Tibial artery (tissue), 4 donors: ENCODE results near the gene MRPL30.

Source experiments
- DNase-seq, 2 donors: peaks; one replicate each; pipeline ENCODE4 v3.0.0-alpha.2; 2019
- H3K27ac ChIP-seq, 2 donors: fragments of 200-600 bp; sonication (generic) in 1 of 2; 1 replicate in 1 of 2; 2 replicates in 1 of 2; pipeline ENCODE4 v1.5.1; 2018 to 2019; ENCODE audit warnings: mild to moderate bottlenecking in 1 of 2
- H3K27me3 ChIP-seq, 2 donors: fragments of 200-600 bp; sonication (generic) in 1 of 2; one replicate each; pipeline versions ENCODE4 v1.5.1 to v1.6.0; 2016 to 2019
- H3K36me3 ChIP-seq, 3 donors: fragments of 200-600 bp; sonication (generic) in 2 of 3; one replicate each; pipeline ENCODE4 v1.5.1; 2016 to 2019; ENCODE audit warnings: mild to moderate bottlenecking in 2 of 3
- H3K4me1 ChIP-seq, 4 donors: fragments of 200-600 bp; sonication (generic) in 2 of 4; 1 replicate in 3 of 4; 2 replicates in 1 of 4; pipeline ENCODE4 v1.5.1; 2016 to 2019
- H3K4me3 ChIP-seq, 2 donors: fragments of 200-600 bp; sonication (generic) in 1 of 2; 1 replicate in 1 of 2; 2 replicates in 1 of 2; pipeline ENCODE4 v1.5.1; 2018 to 2019; ENCODE audit warnings: mild to moderate bottlenecking in 2 of 2
- H3K9me3 ChIP-seq, 3 donors: fragments of 200-600 bp; sonication (generic) in 1 of 3; one replicate each; pipeline ENCODE4 v1.5.1; 2016 to 2019
- CTCF ChIP-seq, 2 experiments: fragments of 200-600 bp in 1 of 2; fragments of 450-650 bp in 1 of 2; IDR thresholded peaks; one replicate each; pipeline ENCODE4 v1.5.1; 2017 to 2019; ENCODE audit warnings: antibody characterized with exemption in 2 of 2, mild to moderate bottlenecking in 1 of 2, moderate library complexity in 1 of 2
- intact Hi-C: fragments of 100-400 bp; cut with DNase I; formaldehyde crosslinking; loops from one replicate; pipeline ENCODE4 v1.15.0; 2023; ENCODE audit warnings: low total_unique reads

MRPL30 gene

DNA sequence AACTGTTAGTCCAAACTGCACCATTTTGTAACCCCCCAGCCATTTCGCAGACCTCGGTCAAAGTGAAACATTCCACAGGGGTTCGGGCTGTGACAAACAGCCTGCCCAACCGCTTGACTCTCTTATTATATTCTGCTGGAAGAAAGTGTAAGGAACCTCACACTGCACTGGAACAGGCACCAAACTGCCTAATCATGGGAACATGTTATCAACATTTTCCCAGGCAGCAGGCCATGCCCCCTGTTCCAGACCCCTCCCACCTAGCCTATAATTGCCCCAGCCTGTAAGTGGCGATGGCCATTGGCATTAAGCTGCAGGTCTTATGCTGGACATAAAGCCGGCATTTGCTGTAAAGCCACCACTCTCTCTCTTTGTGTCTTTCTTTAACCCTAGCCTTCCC lies 57.6 kb downstream of the MRPL30 start:
- no peak for DNase-seq
- Histone ChIP-seq H3K36me3 (no peaks in the 10 kb centered on the region), H3K27ac (no peak overlapping the region), H3K4me3 (no peak overlapping the region), H3K27me3 (no peaks in the 10 kb centered on the region), H3K9me3 (no peaks in the 10 kb centered on the region), H3K4me1 (no peaks in the 10 kb centered on the region)
- intact Hi-C loops = no loop called here
- no peak for TF ChIP-seq CTCF (IDR thresholded peaks at IDR 0.05)

DNA sequence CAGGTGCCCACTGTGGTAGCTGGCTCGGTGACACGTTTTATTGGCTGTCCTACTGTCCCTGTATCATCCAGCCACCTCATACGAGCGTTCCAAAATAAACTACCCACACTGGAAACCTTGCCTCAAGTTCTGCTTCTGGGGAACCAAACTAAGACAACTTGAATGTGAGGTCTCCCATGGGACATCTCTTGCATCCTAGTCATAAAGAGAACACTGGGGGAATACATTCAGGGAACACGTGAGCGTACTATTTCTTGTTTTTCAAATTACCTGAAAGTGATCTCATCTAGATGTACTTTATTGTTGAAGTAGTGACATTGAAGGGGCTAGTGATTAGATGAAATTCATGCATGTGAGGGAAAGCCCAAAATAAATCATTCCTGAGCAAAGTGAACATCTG lies 59.4 kb downstream of the MRPL30 start:
- no peak for TF ChIP-seq CTCF (IDR thresholded peaks at IDR 0.05)
- Histone ChIP-seq H3K27ac (no peak overlapping the region), H3K9me3 (no peaks in the 10 kb centered on the region), H3K36me3 (no peaks in the 10 kb centered on the region), H3K4me1 (no peaks in the 10 kb centered on the region), H3K4me3 (no peak overlapping the region), H3K27me3 (no peaks in the 10 kb centered on the region)
- no peak for DNase-seq
- intact Hi-C loops = no loop called here

GRCh38 chr2:99242151-99242550 lies 61.2 kb downstream of the MRPL30 start:
- DNase-seq = no peak
- intact Hi-C loops = no loop called here
- TF ChIP-seq CTCF (IDR thresholded peaks at IDR 0.05) = no peak
- Histone ChIP-seq H3K27ac (no peak overlapping the region), H3K4me3 (no peak overlapping the region), H3K36me3 (peaks cover 0 to 1% (median 0%) of the 10 kb centered on the region in 3 donors), H3K9me3 (no peaks in the 10 kb centered on the region), H3K4me1 (no peaks in the 10 kb centered on the region), H3K27me3 (no peaks in the 10 kb centered on the region)
